HepG2 (cell line): ENCODE data around the gene INSIG1. TPM values are rescaled to one million over a fixed set of nuclear protein-coding genes. Genes with fewer than 3 reads are reported as not detected.

ENCODE experiments used
- ATAC-seq: fragments of 200-7000 bp; cut with Tn5 transposase; 3 replicates; pipeline ENCODE4 v1.9.1; 2020; ENCODE audit warnings: mild to moderate bottlenecking, moderate library complexity
- BruUV-seq: library from RNA; stranded (reverse); fragments of 400-500 nt; replicated peaks from 2 replicates; lab custom pipeline; 2021; lab: Mats Ljungman, UMichigan
- CTCF ChIA-PET: fragments of 300-600 bp; formaldehyde crosslinking; extraction: SDS; loops from one replicate; lab custom pipeline; 2021; ENCODE audit warnings: low total read pairs, inconsistent platforms, low intra/inter-chr PET ratio; lab: Yijun Ruan, JAX
- POLR2A ChIA-PET: fragments of 350-600 bp; sonication (Branson Sonifier 250); formaldehyde crosslinking; loops from one replicate; lab custom pipeline; 2020; ENCODE audit warnings: antibody characterized with exemption, inconsistent platforms; lab: Yijun Ruan, JAX
- DNase-seq: peaks from one replicate; pipeline ENCODE4 v3.0.0-alpha.2; 2015; ENCODE audit warnings: low spot score
- FAIRE-seq: peaks from 3 replicates; lab custom pipeline; 2011; peaks lifted over from hg19 to GRCh38; lab: Jason Lieb, UNC
- H2AFZ ChIP-seq: one replicate; pipeline ENCODE4 v1.6.1; 2011; ENCODE audit warnings: low read length, inconsistent platforms
- H3K27ac ChIP-seq: fragments of 300-600 bp; 3 replicates; pipeline ENCODE4 v1.8.0; 2011; ENCODE audit warnings: mixed run types, mild to moderate bottlenecking, mixed read lengths, low read length, inconsistent platforms; ENCODE audit not compliant: insufficient read depth; ENCODE audit errors: extremely low read length
- H3K27me3 ChIP-seq, 2 experiments: fragments of 200-600 bp in 1 of 2; 2 replicates in 1 of 2; 3 replicates in 1 of 2; pipeline versions ENCODE4 v1.6.0 to v1.8.0; 2011; ENCODE audit warnings: low read length in 2 of 2, mild to moderate bottlenecking in 2 of 2, moderate library complexity in 2 of 2, inconsistent platforms in 1 of 2; ENCODE audit not compliant: insufficient read depth in 2 of 2, control insufficient read depth in 1 of 2
- H3K36me3 ChIP-seq, 2 experiments: fragments of 200-600 bp in 1 of 2; replicated peaks in 1 of 2; 2 replicates in 1 of 2; 3 replicates in 1 of 2; pipeline versions ENCODE4 v1.5.1 to v1.8.0; 2011; ENCODE audit warnings: low read length in 2 of 2, inconsistent platforms in 1 of 2; ENCODE audit not compliant: insufficient read depth in 2 of 2, control insufficient read depth in 1 of 2
- H3K4me1 ChIP-seq: 2 replicates; pipeline ENCODE4 v1.5.1; 2012; ENCODE audit warnings: low read length, inconsistent platforms; ENCODE audit not compliant: insufficient read depth
- H3K4me2 ChIP-seq: 2 replicates; pipeline ENCODE4 v1.6.0; 2011; ENCODE audit warnings: low read depth, low read length, inconsistent platforms
- H3K4me3 ChIP-seq, 3 experiments: fragments of 200-600 bp in 1 of 3; sonication (generic), shearing (Covaris generic) in 1 of 3; replicated peaks in 1 of 3; 2 replicates each; pipeline ENCODE4 v1.5.1; 2011 to 2016; ENCODE audit warnings: low read length in 3 of 3, inconsistent platforms in 2 of 3, low read depth in 2 of 3, mild to moderate bottlenecking in 2 of 3, control low read depth in 1 of 3, mixed read lengths in 1 of 3; ENCODE audit not compliant: insufficient read depth in 1 of 3
- H3K79me2 ChIP-seq: one replicate; pipeline ENCODE4 v1.6.1; 2011; ENCODE audit warnings: low read length, inconsistent platforms; ENCODE audit not compliant: insufficient read depth
- H3K9ac ChIP-seq: 2 replicates; pipeline ENCODE4 v1.6.0; 2011; ENCODE audit warnings: mild to moderate bottlenecking, low read depth, low read length, inconsistent platforms; ENCODE audit not compliant: insufficient read depth
- H3K9me3 ChIP-seq: 2 replicates; pipeline ENCODE4 v1.5.1; 2012; ENCODE audit warnings: mild to moderate bottlenecking, low read length
- H4K20me1 ChIP-seq: 2 replicates; pipeline ENCODE4 v1.6.0; 2011; ENCODE audit warnings: inconsistent platforms, mild to moderate bottlenecking, low read length, moderate library complexity; ENCODE audit not compliant: insufficient read depth
- DNMT3B ChIP-seq: conservative IDR thresholded peaks from 2 replicates; pipeline ENCODE4 v1.6.1; 2016; ENCODE audit warnings: missing biosample characterization, control low read depth
- FIP1L1 ChIP-seq: fragments of 200-400 bp; formaldehyde crosslinking; IDR thresholded peaks from 2 replicates; pipeline ENCODE4 v1.6.1; 2018; ENCODE audit warnings: low read depth, mild to moderate bottlenecking, low read length, moderate library complexity, borderline replicate concordance; ENCODE audit not compliant: insufficient read depth
- NCOA2 ChIP-seq: sonication (generic); formaldehyde crosslinking; IDR thresholded peaks from 2 replicates; pipeline ENCODE4 v1.8.0; 2022; ENCODE audit warnings: inconsistent platforms
- RAD21 ChIP-seq: fragments of 450-650 bp; formaldehyde crosslinking; IDR thresholded peaks from 2 replicates; pipeline ENCODE4 v1.5.0; 2020; ENCODE audit warnings: mild to moderate bottlenecking
- SMARCC2 ChIP-seq: fragments of 450-650 bp; IDR thresholded peaks from 2 replicates; pipeline ENCODE4 v1.6.1; 2017; ENCODE audit warnings: antibody characterized with exemption, mild to moderate bottlenecking
- SPEN ChIP-seq: sonication (generic); formaldehyde crosslinking; IDR thresholded peaks from 2 replicates; pipeline ENCODE4 v1.5.1; 2020; ENCODE audit warnings: low read depth, mild to moderate bottlenecking, missing genetic modification reagents
- WIZ ChIP-seq: sonication (generic); formaldehyde crosslinking; IDR thresholded peaks from 2 replicates; pipeline ENCODE4 v1.5.1; 2020; ENCODE audit warnings: mild to moderate bottlenecking, missing genetic modification reagents
- ZNF205 ChIP-seq: IDR thresholded peaks from 2 replicates; pipeline ENCODE4 v1.6.1; 2018; ENCODE audit warnings: missing biosample characterization, missing genetic modification reagents
- ZNF253 ChIP-seq: sonication (generic); formaldehyde crosslinking; IDR thresholded peaks from 2 replicates; pipeline ENCODE4 v1.8.0; 2022; ENCODE audit warnings: mild to moderate bottlenecking, missing genetic modification reagents, borderline replicate concordance
- ZNF564 ChIP-seq: sonication (generic); formaldehyde crosslinking; IDR thresholded peaks from 2 replicates; pipeline ENCODE4 v1.8.1; 2023; ENCODE audit warnings: mild to moderate bottlenecking, missing genetic modification reagents
- ZNF776 ChIP-seq: sonication (generic); formaldehyde crosslinking; IDR thresholded peaks from 2 replicates; pipeline ENCODE4 v1.4.0; 2020; ENCODE audit warnings: mild to moderate bottlenecking, missing genetic modification reagents
- ZNF883 ChIP-seq: sonication (generic); formaldehyde crosslinking; IDR thresholded peaks from 2 replicates; pipeline ENCODE4 v1.5.1; 2020; ENCODE audit warnings: mild to moderate bottlenecking, missing genetic modification reagents; ENCODE audit errors: not compliant biosample characterization
- whole genome bisulfite sequencing: methylation state at CpG from one replicate; pipeline ENCODE4 v1.1.6; 2017; ENCODE audit warnings: low lambda C conversion rate; 5-methylcytosine and 5-hydroxymethylcytosine counted together
- in situ Hi-C: cut with HindIII; loops from 2 replicates; pipeline ENCODE4 v1.10.0; 2017; ENCODE audit warnings: low pct_unique_long_range_greater_than_20kb; ENCODE audit not compliant: extremely low pct_ligation_motif_present
- intact Hi-C: fragments of 100-400 bp; cut with micrococcal nuclease; formaldehyde crosslinking; loops from one replicate; pipeline ENCODE4 v1.10.0; 2022; ENCODE audit not compliant: unreplicated experiment
- polyA plus RNA-seq, 8 experiments: library from polyadenylated mRNA; depleted of rRNA in 3 of 8; stranded (reverse) in 7 of 8; unstranded in 1 of 8; fragments of >200 nt; fragmentation: Illumina TruSeq in 4 of 8; extraction: Trizol in 4 of 8; gene quantifications; 2 replicates each; pipeline versions ENCODE4 v1.2.1 to v1.2.3, GENCODE V29; 2011 to 2016; ENCODE audit warnings: low read depth in 4 of 8, missing spikeins in 1 of 8, mixed read lengths in 1 of 8; ENCODE audit not compliant: insufficient read depth in 1 of 8
- total RNA-seq, 5 experiments: library from RNA; depleted of rRNA; stranded (reverse); fragments of >200 nt; fragmentation: Illumina TruSeq; extraction: Trizol; gene quantifications; 2 replicates each; pipeline ENCODE4 v1.2.3, GENCODE V29; 2016; ENCODE audit warnings: low read depth in 1 of 5
- TF ChIP-seq, protein P1 (sequence below): sonication (generic); formaldehyde crosslinking; IDR thresholded peaks from 2 replicates; pipeline ENCODE4 v1.5.0; 2020; ENCODE audit warnings: mild to moderate bottlenecking, missing genetic modification reagents, borderline replicate concordance
- TF ChIP-seq, protein P2 (sequence below): IDR thresholded peaks from 2 replicates; pipeline ENCODE4 v1.6.1; 2016; ENCODE audit warnings: control low read depth
- TF ChIP-seq, protein P3 (sequence below): sonication (generic); formaldehyde crosslinking; IDR thresholded peaks from 2 replicates; pipeline ENCODE4 v1.5.0; 2020; ENCODE audit warnings: mild to moderate bottlenecking, low read depth, missing genetic modification reagents, borderline replicate concordance

INSIG1 gene
- total and polyA plus RNA-seq, 2 of the 13 experiments (the other 11 are each of a cell fraction or from before 2014, with no cell fraction given), result 0.07 to 0.11 TPM

DNA sequence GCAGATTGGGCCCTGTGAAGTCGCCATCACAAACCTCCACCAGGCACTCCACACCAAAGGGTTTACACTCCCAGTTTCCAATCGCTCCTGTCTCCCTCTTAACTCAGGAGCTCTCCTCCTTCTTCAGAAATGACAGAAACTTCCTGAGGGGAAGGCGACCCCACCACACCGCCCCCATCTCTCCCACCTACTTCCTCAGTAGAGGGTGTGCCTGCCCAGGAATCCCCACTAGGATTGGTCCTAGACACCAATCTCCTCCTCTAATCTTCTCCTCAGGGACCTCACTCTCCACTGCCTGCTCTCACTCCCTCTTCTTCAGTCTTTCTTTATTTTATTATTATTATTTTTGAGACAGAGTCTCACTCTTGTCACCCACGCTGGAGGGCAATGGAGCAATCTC lies 5.9 kb upstream of the INSIG1 start (continued):
- TF ChIP-seq, protein P1, sequence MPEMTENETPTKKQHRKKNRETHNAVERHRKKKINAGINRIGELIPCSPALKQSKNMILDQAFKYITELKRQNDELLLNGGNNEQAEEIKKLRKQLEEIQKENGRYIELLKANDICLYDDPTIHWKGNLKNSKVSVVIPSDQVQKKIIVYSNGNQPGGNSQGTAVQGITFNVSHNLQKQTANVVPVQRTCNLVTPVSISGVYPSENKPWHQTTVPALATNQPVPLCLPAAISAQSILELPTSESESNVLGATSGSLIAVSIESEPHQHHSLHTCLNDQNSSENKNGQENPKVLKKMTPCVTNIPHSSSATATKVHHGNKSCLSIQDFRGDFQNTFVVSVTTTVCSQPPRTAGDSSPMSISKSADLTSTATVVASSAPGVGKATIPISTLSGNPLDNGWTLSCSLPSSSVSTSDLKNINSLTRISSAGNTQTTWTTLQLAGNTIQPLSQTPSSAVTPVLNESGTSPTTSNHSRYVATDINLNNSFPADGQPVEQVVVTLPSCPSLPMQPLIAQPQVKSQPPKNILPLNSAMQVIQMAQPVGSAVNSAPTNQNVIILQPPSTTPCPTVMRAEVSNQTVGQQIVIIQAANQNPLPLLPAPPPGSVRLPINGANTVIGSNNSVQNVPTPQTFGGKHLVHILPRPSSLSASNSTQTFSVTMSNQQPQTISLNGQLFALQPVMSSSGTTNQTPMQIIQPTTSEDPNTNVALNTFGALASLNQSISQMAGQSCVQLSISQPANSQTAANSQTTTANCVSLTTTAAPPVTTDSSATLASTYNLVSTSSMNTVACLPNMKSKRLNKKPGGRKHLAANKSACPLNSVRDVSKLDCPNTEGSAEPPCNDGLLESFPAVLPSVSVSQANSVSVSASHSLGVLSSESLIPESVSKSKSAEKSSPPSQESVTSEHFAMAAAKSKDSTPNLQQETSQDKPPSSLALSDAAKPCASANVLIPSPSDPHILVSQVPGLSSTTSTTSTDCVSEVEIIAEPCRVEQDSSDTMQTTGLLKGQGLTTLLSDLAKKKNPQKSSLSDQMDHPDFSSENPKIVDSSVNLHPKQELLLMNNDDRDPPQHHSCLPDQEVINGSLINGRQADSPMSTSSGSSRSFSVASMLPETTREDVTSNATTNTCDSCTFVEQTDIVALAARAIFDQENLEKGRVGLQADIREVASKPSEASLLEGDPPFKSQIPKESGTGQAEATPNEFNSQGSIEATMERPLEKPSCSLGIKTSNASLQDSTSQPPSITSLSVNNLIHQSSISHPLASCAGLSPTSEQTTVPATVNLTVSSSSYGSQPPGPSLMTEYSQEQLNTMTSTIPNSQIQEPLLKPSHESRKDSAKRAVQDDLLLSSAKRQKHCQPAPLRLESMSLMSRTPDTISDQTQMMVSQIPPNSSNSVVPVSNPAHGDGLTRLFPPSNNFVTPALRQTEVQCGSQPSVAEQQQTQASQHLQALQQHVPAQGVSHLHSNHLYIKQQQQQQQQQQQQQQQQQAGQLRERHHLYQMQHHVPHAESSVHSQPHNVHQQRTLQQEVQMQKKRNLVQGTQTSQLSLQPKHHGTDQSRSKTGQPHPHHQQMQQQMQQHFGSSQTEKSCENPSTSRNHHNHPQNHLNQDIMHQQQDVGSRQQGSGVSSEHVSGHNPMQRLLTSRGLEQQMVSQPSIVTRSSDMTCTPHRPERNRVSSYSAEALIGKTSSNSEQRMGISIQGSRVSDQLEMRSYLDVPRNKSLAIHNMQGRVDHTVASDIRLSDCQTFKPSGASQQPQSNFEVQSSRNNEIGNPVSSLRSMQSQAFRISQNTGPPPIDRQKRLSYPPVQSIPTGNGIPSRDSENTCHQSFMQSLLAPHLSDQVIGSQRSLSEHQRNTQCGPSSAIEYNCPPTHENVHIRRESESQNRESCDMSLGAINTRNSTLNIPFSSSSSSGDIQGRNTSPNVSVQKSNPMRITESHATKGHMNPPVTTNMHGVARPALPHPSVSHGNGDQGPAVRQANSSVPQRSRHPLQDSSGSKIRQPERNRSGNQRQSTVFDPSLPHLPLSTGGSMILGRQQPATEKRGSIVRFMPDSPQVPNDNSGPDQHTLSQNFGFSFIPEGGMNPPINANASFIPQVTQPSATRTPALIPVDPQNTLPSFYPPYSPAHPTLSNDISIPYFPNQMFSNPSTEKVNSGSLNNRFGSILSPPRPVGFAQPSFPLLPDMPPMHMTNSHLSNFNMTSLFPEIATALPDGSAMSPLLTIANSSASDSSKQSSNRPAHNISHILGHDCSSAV, result no peak
- TF ChIP-seq FIP1L1, result no peak

DNA sequence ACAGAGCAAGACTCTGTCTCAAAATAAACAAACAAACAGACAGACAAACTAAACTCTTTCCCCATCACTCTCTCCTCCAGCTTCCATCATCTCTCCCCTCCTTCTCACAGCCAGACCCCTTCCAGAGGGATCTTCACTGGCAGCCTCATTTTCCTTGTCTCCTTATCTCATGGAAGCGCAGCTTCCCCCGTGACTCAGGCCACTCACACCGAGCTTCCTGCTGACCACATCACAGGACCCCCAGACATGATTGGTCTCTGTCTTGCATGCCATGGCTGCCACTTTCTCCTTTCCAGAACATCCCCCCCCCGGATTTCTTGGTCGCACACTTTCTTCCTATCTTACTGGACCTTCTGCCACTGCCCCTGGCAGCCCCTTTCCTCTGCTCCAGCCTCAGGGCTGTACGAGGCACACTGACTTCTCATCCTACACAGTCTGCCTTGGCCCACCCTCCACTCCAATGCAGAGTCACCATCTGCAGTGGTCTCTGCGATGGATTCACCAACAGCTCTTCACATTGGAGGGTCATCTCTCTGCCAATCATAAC lies 4.9 kb upstream of the INSIG1 start:
- Histone ChIP-seq H3K4me2 (no peak overlapping the region), H2AFZ (no peak overlapping the region), H3K27me3 (peaks cover 1 to 17% of the 10 kb centered on the region in 2 experiments; a peak in 4 of 5 replicates), H3K36me3 (no peaks in the 10 kb centered on the region), H4K20me1 (no peaks in the 10 kb centered on the region), H3K27ac (no peak overlapping the region), H3K4me3 (no peak overlapping the region), H3K79me2 (no peaks in the 10 kb centered on the region), H3K9me3 (no peaks in the 10 kb centered on the region), H3K4me1 (no peaks in the 10 kb centered on the region), H3K9ac (no peak overlapping the region)
- DNase-seq (no peak), ATAC-seq (no peak), FAIRE-seq (no peak)
- in situ Hi-C loops, result no loop called here
- WGBS, result 34% methylated on average over 7 of the region's 7 CpGs
- BruUV-seq, result no TSS peak
- intact Hi-C loops, result no loop called here
- POLR2A ChIA-PET, result no interaction called here
- CTCF ChIA-PET, result no interaction called here
- TF ChIP-seq WIZ (CRISPR knock-in tag) (no peak), NCOA2 (CRISPR knock-in tag) (no peak), DNMT3B (no peak), ZNF253 (no peak), ZNF776 (no peak), ZNF205 (CRISPR knock-in tag) (no peak), SMARCC2 (no peak), SPEN (CRISPR knock-in tag) (no peak), ZNF564 (no peak), ZNF883 (no peak), RAD21 (CRISPR knock-in tag) (no peak)
- TF ChIP-seq, protein P2, sequence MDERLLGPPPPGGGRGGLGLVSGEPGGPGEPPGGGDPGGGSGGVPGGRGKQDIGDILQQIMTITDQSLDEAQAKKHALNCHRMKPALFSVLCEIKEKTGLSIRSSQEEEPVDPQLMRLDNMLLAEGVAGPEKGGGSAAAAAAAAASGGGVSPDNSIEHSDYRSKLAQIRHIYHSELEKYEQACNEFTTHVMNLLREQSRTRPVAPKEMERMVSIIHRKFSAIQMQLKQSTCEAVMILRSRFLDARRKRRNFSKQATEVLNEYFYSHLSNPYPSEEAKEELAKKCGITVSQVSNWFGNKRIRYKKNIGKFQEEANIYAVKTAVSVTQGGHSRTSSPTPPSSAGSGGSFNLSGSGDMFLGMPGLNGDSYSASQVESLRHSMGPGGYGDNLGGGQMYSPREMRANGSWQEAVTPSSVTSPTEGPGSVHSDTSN (CRISPR knock-in tag), result no peak
- TF ChIP-seq, protein P3, sequence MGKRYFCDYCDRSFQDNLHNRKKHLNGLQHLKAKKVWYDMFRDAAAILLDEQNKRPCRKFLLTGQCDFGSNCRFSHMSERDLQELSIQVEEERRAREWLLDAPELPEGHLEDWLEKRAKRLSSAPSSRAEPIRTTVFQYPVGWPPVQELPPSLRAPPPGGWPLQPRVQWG, result no peak
